ENCODE data around the gene SLAMF9. TPM values are rescaled to one million over a fixed set of nuclear protein-coding genes. Genes with fewer than 3 reads are reported as not detected.

Gene SLAMF9
- total RNA-seq, 1 experiment from 2014 or later, result not detected

DNA sequence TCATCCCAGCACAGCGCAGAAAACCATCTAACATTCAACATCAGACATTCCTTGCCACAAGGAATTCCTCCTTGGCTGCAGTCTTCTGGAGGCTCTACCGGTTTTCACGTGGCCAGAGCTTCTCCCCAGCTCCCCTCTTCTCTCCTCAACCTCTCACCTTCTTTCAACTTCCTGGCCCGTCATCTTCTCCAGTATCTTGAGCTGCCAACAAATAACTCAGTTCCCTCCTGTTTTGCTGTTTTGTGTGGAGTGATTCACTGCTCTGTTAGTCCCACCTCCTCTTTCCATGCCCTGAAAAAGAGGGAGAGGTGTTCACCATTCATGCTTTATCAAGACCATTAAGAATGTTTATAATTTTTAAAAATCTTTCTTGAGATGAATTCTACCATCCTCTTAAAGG lies 45.2 kb upstream of the SLAMF9 start:
- no peak for DNase-seq (ENCODE audit: low read depth, low spot score)
- intact Hi-C loops (cut with micrococcal nuclease), result no loop called here
- peaks cover 0 to 9% of the 10 kb centered on the region in 2 experiments; a peak in 2 of 4 replicates for H3K4me1 ChIP-seq (ENCODE audit: control insufficient read depth in 1 of 2, insufficient read depth in 2 of 2, low read length in 2 of 2)
- H2AFZ ChIP-seq (ENCODE audit: low read depth, low read length, poor library complexity, severe bottlenecking), result no peak overlapping the region
- ChIA-PET RAD21 (ENCODE audit: low non-redundant PET in 1 of 2, low total read pairs in 2 of 2, uncharacterized antibody in 2 of 2, unreplicated experiment in 2 of 2) (no interaction called here), POLR2A (no interaction called here), CTCF (interaction anchor here (1.0 to 2.2 kb wide), 2 partner anchors 8 to 53 kb away, joined by 3 to 15 read pairs; partner anchors contain the start of gene IGSF9)
- H3K36me3 ChIP-seq (ENCODE audit: control insufficient read depth in 1 of 2, insufficient read depth in 2 of 2, low read length in 2 of 2), result no peaks in the 10 kb centered on the region
- TF ChIP-seq ZFX (IDR thresholded peaks at IDR 0.05) (no peak), POLR2AphosphoS5 (IDR thresholded peaks at IDR 0.05; ENCODE audit: low read depth, low read length) (no peak), TCF7L2 (IDR thresholded peaks at IDR 0.05; ENCODE audit: borderline replicate concordance, extremely low read depth, insufficient read depth, insufficient read length) (no peak), POLR2A (IDR thresholded peaks at IDR 0.05; ENCODE audit: borderline replicate concordance, extremely low read depth, insufficient read depth, insufficient read length) (no peak), CEBPB (IDR thresholded peaks at IDR 0.05; ENCODE audit: low read depth) (no peak), ZNF274 (IDR thresholded peaks at IDR 0.05; ENCODE audit: low read depth, low read length) (no peak), SIN3A (IDR thresholded peaks at IDR 0.05; ENCODE audit: low read depth) (no peak), YY1 (IDR thresholded peaks at IDR 0.05; ENCODE audit: extremely low read depth, insufficient replicate concordance, low read depth, low read length) (no peak), SP1 (IDR thresholded peaks at IDR 0.05; ENCODE audit: low read depth) (no peak), RAD21 (IDR thresholded peaks at IDR 0.05; ENCODE audit: low read depth) (no peak), ELF1 (IDR thresholded peaks at IDR 0.05; ENCODE audit: borderline replicate concordance, low read depth) (no peak), FOSL1 (IDR thresholded peaks at IDR 0.05; ENCODE audit: low read depth) (no peak), JUND (IDR thresholded peaks at IDR 0.05) (no peak)
- TF ChIP-seq, protein P1, sequence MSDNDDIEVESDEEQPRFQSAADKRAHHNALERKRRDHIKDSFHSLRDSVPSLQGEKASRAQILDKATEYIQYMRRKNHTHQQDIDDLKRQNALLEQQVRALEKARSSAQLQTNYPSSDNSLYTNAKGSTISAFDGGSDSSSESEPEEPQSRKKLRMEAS (IDR thresholded peaks at IDR 0.05), result no peak
- TF ChIP-seq, protein P2, sequence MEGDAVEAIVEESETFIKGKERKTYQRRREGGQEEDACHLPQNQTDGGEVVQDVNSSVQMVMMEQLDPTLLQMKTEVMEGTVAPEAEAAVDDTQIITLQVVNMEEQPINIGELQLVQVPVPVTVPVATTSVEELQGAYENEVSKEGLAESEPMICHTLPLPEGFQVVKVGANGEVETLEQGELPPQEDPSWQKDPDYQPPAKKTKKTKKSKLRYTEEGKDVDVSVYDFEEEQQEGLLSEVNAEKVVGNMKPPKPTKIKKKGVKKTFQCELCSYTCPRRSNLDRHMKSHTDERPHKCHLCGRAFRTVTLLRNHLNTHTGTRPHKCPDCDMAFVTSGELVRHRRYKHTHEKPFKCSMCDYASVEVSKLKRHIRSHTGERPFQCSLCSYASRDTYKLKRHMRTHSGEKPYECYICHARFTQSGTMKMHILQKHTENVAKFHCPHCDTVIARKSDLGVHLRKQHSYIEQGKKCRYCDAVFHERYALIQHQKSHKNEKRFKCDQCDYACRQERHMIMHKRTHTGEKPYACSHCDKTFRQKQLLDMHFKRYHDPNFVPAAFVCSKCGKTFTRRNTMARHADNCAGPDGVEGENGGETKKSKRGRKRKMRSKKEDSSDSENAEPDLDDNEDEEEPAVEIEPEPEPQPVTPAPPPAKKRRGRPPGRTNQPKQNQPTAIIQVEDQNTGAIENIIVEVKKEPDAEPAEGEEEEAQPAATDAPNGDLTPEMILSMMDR (IDR thresholded peaks at IDR 0.05 in 2 of 3, conservative IDR thresholded peaks at IDR 0.05 in 1 of 3; ENCODE audit: borderline replicate concordance in 1 of 3, insufficient read depth in 1 of 3, low read depth in 2 of 3, low read length in 2 of 3), result no peak
- TF ChIP-seq, protein P3, sequence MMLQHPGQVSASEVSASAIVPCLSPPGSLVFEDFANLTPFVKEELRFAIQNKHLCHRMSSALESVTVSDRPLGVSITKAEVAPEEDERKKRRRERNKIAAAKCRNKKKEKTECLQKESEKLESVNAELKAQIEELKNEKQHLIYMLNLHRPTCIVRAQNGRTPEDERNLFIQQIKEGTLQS (IDR thresholded peaks at IDR 0.05), result no peak
- H3K9me2 ChIP-seq (ENCODE audit: insufficient read depth), result peaks cover 2% of the 10 kb centered on the region; the same call in 1 of the 2 replicates
- no peaks in the 10 kb centered on the region for H3K9me3 ChIP-seq (ENCODE audit: control insufficient read depth in 1 of 2, insufficient read depth in 1 of 2, low read depth in 1 of 2, low read length in 2 of 2)
- no peaks in the 10 kb centered on the region for H4K20me1 ChIP-seq (ENCODE audit: insufficient read depth)
- H3K27me3 ChIP-seq (ENCODE audit: insufficient read depth, low read length), result no peaks in the 10 kb centered on the region
- no peak for ATAC-seq
- no peaks in the 10 kb centered on the region for H3K79me2 ChIP-seq (ENCODE audit: insufficient read depth, low read length)
- H3K4me2 ChIP-seq (ENCODE audit: low read length), result no peak overlapping the region
- BruUV-seq (replicated peaks), result no TSS peak
- no peak overlapping the region for H3K27ac ChIP-seq (ENCODE audit: low read depth, low read length)
- no peak overlapping the region for H3K4me3 ChIP-seq (replicated peaks in 1 of 2; ENCODE audit: low read depth in 1 of 2, low read length in 2 of 2)
- H3K9ac ChIP-seq (ENCODE audit: low read length), result no peak overlapping the region
